Measurements from ENCODE around the gene BTD.

BTD gene

GRCh38 chr3:15636028-15636709 is 34.6 kb downstream of the BTD start:
- TF ChIP-seq POLR2A (IDR thresholded peaks at IDR 0.05; ENCODE audit: low read length) (no peak), GATA1 (IDR thresholded peaks at IDR 0.05; ENCODE audit: low read depth, low read length) (no peak)
- DNase-seq = no peak

GRCh38 chr3:15637131-15637951 is 35.8 kb downstream of the BTD start:
- DNase-seq = no peak
- TF ChIP-seq POLR2A (IDR thresholded peaks at IDR 0.05; ENCODE audit: low read length) (no peak), GATA1 (IDR thresholded peaks at IDR 0.05; ENCODE audit: low read depth, low read length) (no peak)

GRCh38 chr3:15638193-15638890 is 36.8 kb downstream of the BTD start:
- no peak for TF ChIP-seq POLR2A (IDR thresholded peaks at IDR 0.05; ENCODE audit: low read length)
- TF ChIP-seq GATA1 (IDR thresholded peaks at IDR 0.05; ENCODE audit: low read depth, low read length) = no peak
- DNase-seq = no peak

GRCh38 chr3:15638891-15639262 is 37.3 kb downstream of the BTD start:
- TF ChIP-seq GATA1 (IDR thresholded peaks at IDR 0.05; ENCODE audit: low read depth, low read length) (no peak), POLR2A (IDR thresholded peaks at IDR 0.05; ENCODE audit: low read length) (no peak)
- no peak for DNase-seq

GRCh38 chr3:15645246-15645645 is 43.7 kb downstream of the BTD start:
- no peak for TF ChIP-seq GATA1 (IDR thresholded peaks at IDR 0.05; ENCODE audit: low read depth, low read length)
- TF ChIP-seq POLR2A (IDR thresholded peaks at IDR 0.05; ENCODE audit: low read length) = no peak
- no peak for DNase-seq

GRCh38 chr3:15645740-15646501 is 44.4 kb downstream of the BTD start:
- TF ChIP-seq GATA1 (IDR thresholded peaks at IDR 0.05; ENCODE audit: low read depth, low read length) = no peak
- TF ChIP-seq POLR2A (IDR thresholded peaks at IDR 0.05; ENCODE audit: low read length) = no peak
- DNase-seq = no peak

GRCh38 chr3:15646851-15647511 is 45.4 kb downstream of the BTD start:
- TF ChIP-seq GATA1 (IDR thresholded peaks at IDR 0.05; ENCODE audit: low read depth, low read length) (no peak), POLR2A (IDR thresholded peaks at IDR 0.05; ENCODE audit: low read length) (no peak)
- DNase-seq = no peak

GRCh38 chr3:15647611-15648167 is 46.1 kb downstream of the BTD start:
- TF ChIP-seq GATA1 (IDR thresholded peaks at IDR 0.05; ENCODE audit: low read depth, low read length) = no peak
- no peak for TF ChIP-seq POLR2A (IDR thresholded peaks at IDR 0.05; ENCODE audit: low read length)
- DNase-seq = no peak

- TF ChIP-seq GATA1 (IDR thresholded peaks at IDR 0.05; ENCODE audit: low read depth, low read length) (no peak), POLR2A (IDR thresholded peaks at IDR 0.05; ENCODE audit: low read length) (no peak)
- no peak for DNase-seq
These were observed 47.8 kb downstream of the BTD start for GRCh38 chr3:15649341-15649740.

GRCh38 chr3:15649858-15650257 is 48.3 kb downstream of the BTD start:
- TF ChIP-seq GATA1 (IDR thresholded peaks at IDR 0.05; ENCODE audit: low read depth, low read length) (no peak), POLR2A (IDR thresholded peaks at IDR 0.05; ENCODE audit: low read length) (no peak)
- DNase-seq = no peak

- no peak for TF ChIP-seq GATA1 (IDR thresholded peaks at IDR 0.05; ENCODE audit: low read depth, low read length)
- TF ChIP-seq POLR2A (IDR thresholded peaks at IDR 0.05; ENCODE audit: low read length) = no peak
- no peak for DNase-seq
These were observed 49.9 kb downstream of the BTD start for GRCh38 chr3:15651396-15651795.

GRCh38 chr3:15653321-15653720 is 51.8 kb downstream of the BTD start:
- TF ChIP-seq POLR2A (IDR thresholded peaks at IDR 0.05; ENCODE audit: low read length) (no peak), GATA1 (IDR thresholded peaks at IDR 0.05; ENCODE audit: low read depth, low read length) (no peak)
- no peak for DNase-seq

GRCh38 chr3:15654127-15654526 is 52.6 kb downstream of the BTD start:
- DNase-seq = no peak
- TF ChIP-seq GATA1 (IDR thresholded peaks at IDR 0.05; ENCODE audit: low read depth, low read length) (no peak), POLR2A (IDR thresholded peaks at IDR 0.05; ENCODE audit: low read length) (no peak)

Data from erythroblast (primary cell).